HG02610 (cell line): Measurements from ENCODE around the gene KRTAP9-6.
"Not testable (repeated sequence)": the region's sequence is repeated elsewhere in the genome, so short reads cannot be mapped to it uniquely, and the experiment has no call there.

Experiments
- ATAC-seq: cut with Tn5 transposase; IDR thresholded peaks from one replicate; pipeline ENCODE4 v1.9.1; 2021; ENCODE audit warnings: mild to moderate bottlenecking, moderate library complexity; ENCODE audit not compliant: unreplicated experiment

The KRTAP9-6 gene

GRCh38 chr17:41265078-41265477, at the start of gene KRTAP9-6:
KRTAP9-6 (plus strand) TSS chr17:41265378; CDS start chr17:41265378, 0 bp downstream.
- no peak for ATAC-seq

DNA sequence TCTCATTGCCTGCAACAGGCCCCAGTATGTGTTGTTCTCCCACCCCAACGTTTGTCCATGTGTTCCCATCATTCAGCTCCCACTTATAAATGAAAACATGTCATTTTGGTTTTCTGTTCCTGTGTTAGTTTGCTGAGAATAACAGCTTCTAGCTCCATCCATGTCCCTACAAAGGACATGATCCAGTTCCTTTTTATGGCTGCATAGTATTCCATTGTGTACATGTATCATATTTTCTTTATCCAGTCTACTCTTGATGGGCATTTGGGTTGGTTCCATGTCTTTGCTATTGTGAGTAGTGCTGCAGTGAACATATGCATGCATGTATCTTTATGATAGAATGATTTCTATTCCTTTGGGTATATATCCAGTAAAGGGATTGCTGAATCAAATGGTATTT, 49.5 kb upstream of the KRTAP9-6 start:
- no peak for ATAC-seq

DNA sequence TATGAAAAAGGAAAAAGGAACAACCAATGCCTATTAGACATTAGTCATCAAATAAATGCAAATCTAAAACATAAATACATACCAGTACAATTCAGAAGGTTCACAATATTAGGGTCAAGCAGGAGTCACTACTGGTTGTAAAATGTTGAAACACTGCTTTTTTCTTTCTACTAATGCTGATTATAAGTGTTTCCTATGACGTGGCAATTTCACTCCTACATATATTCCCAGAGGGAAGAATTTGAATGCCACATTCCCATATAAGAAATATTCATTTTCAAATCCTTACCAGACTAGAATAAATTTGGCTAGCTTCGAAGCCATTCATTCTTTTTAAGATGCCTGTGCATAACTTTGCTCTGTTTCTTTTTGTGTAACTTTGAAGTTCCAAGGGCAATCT, 41.4 kb upstream of the KRTAP9-6 start:
- no peak for ATAC-seq

- ATAC-seq, result no peak
Observed at GRCh38 chr17:41226051-41226450, 39.1 kb upstream of the KRTAP9-6 start.

GRCh38 chr17:41226598-41227095, 38.5 kb upstream of the KRTAP9-6 start, which contains the start of gene KRTAP9-2:
KRTAP9-2 (plus strand) TSS chr17:41226648; CDS start chr17:41226655, 7 bp downstream.
- ATAC-seq, result not testable (repeated sequence)

DNA sequence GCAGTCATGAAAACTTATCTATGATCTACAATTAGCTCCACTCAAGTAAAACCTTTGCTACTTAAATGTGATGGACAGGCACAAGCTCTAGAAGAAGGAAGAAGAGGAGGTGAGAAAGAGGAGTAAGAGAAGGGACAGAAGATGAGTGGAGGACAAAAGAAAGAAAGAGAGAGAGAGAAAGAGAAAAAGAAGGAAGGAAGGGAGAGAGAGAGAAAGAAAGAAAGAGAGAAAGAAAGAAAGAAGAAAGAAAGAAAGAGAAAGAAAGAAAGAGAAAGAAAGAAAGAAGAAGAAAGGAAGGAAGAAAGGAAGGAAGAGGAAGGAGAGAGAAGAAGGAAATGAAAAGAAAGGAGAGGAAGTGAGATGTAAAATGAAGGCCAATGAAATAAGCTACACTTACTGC, 35.1 kb upstream of the KRTAP9-6 start:
- no peak for ATAC-seq

GRCh38 chr17:41231731-41232130, 33.4 kb upstream of the KRTAP9-6 start:
- ATAC-seq, result no peak

DNA sequence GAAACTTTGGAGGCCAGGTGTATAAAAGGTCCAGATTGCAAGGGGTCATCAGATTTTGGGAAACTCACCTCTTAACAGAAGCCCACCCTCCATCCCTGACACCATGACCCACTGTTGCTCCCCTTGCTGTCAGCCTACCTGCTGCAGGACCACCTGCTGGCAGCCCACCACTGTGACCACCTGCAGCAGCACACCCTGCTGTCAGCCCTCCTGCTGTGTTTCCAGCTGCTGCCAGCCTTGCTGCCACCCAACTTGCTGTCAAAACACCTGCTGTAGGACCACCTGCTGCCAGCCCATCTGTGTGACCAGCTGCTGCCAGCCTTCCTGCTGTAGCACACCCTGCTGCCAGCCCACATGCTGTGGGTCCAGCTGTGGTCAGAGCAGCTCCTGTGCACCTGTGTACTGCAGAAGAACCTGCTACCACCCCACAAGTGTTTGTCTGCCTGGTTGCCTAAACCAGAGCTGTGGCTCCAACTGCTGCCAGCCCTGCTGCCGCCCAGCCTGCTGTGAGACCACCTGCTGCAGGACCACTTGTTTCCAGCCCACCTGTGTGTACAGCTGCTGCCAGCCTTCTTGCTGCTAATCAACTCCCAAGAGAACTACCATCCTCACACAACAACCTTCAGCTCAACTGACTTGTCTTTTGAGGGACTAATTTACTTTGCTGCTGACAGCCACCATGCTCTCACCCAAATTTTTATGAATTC, 32.6 kb upstream of the KRTAP9-6 start, which contains the start of gene KRTAP9-3:
Gene KRTAP9-3 (plus strand): TSS at position 51 of the 707 bp plus-strand sequence. CDS start 53 bp downstream, at position 104.
- not testable (repeated sequence) for ATAC-seq

GRCh38 chr17:41237116-41237515, 28.1 kb upstream of the KRTAP9-6 start:
- ATAC-seq, result not testable (repeated sequence)

DNA sequence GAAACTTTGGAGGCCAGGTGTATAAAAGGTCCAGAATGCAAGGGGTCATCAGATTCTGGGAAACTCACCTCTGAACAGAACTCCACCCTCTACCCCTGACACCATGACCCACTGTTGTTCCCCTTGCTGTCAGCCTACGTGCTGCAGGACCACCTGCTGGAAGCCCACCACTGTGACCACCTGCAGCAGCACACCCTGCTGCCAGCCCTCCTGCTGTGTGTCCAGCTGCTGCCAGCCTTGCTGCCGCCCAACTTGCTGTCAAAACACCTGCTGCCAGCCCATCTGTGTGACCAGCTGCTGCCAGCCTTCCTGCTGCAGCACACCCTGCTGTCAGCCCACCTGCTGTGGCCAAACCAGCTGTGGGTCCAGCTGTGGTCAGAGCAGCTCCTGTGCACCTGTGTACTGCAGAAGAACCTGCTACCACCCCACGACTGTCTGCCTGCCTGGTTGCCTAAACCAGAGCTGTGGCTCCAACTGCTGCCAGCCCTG, 27.2 kb upstream of the KRTAP9-6 start, which contains the start of gene KRTAP9-8:
Gene KRTAP9-8 (plus strand): TSS at position 51 of the 489 bp plus-strand sequence. CDS start 53 bp downstream, at position 104.
- ATAC-seq, result not testable (repeated sequence)

GRCh38 chr17:41246995-41247787, 18.0 kb upstream of the KRTAP9-6 start:
- not testable (repeated sequence) for ATAC-seq

GRCh38 chr17:41249637-41250240, 15.4 kb upstream of the KRTAP9-6 start, which contains the start of gene KRTAP9-4:
KRTAP9-4 (plus strand) TSS chr17:41249687; CDS start chr17:41249721, 34 bp downstream.
- ATAC-seq, result not testable (repeated sequence)

DNA sequence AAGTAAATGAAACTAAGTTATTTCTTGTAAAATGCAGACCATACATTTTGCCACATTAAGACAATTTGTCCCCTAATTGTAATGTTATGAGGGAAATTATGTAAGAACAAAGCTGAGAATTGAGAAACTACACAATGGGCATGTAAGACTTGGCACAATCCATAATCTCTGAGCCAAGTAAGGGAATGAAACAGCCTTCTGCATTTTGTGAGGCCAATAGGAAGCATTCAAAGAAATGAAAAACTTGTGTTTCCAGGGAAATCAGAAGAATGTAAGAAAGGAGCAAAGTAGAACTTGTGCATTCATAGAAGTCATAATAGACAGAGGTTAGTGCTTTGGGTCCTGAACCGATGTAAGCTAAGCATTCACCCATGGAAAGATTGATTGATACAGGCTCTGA, 13.9 kb upstream of the KRTAP9-6 start:
- no peak for ATAC-seq

GRCh38 chr17:41254861-41255260, 10.3 kb upstream of the KRTAP9-6 start:
- no peak for ATAC-seq

GRCh38 chr17:41255381-41256290, 9.5 kb upstream of the KRTAP9-6 start, which contains the start of gene KRTAP9-9:
KRTAP9-9 (plus strand) TSS chr17:41255384.
- ATAC-seq, result not testable (repeated sequence)

- ATAC-seq, result no peak
Observed at GRCh38 chr17:41256291-41256685, 8.9 kb upstream of the KRTAP9-6 start.

DNA sequence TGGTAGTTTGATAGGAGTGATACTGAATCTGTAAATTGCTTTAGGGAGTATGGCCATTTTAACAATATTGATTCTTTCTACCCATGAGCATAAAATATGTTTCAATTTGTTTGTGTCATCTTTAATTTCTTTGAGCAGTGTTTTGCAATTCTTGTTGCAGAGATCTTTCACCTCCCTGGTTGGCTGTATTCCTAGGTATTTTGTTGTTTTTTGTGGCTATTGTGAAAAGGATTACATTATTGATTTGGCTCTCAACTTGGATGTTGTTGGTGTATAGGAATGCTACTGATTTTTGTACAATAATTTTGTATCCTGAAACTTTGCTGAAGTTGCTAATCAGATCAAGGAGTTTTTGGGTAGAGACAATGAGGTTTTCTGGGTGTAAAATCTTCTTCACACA, 6.8 kb upstream of the KRTAP9-6 start:
- ATAC-seq, result no peak

DNA sequence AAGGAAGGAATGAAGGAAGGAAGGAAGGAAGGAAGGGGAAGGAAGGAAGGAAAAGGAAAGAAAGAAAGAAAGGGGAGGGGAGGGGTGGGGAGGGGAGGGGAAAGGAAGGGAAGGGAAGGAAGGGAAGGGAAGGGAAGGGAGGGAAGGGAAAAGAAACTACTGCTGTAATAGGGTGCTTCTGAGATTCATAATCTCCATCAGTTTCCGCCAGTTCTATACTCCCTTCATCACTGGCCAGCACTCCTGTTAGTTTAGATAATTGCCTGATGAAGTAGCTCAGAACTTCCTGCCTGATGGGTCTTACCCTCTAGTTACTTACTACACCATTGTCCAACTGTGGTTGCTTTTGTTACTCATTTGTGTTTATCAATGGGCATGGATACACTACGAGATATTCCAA, 2.0 kb upstream of the KRTAP9-6 start:
- no peak for ATAC-seq

DNA sequence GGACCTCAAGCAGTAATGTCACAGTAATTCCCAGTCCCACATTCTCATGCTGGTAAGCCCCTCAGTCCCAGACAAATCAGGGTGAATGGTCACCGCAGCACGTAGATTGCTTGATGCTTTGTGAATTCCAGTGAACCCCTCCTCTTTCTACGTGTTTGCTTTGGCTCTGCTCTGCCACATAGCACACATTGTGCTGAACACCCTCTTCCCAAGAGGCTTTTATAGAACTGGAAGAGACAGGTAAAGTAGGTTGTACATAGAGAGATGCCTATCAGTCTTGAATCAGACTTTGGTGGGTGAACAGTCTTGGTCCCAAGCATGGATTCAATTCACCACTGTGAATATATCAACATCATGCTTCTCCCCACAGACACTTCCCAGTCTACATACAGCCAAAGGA, 579 bp upstream of the KRTAP9-6 start:
- ATAC-seq, result no peak

GRCh38 chr17:41267711-41268110, 2.5 kb downstream of the KRTAP9-6 start:
- no peak for ATAC-seq
